ENCODE results near the gene FOXK1. TPM values are rescaled to one million over a fixed set of nuclear protein-coding genes. Genes with fewer than 3 reads are reported as not detected.

FOXK1 gene
- total RNA-seq, 1 experiment from 2014 or later: 50.8 TPM

DNA sequence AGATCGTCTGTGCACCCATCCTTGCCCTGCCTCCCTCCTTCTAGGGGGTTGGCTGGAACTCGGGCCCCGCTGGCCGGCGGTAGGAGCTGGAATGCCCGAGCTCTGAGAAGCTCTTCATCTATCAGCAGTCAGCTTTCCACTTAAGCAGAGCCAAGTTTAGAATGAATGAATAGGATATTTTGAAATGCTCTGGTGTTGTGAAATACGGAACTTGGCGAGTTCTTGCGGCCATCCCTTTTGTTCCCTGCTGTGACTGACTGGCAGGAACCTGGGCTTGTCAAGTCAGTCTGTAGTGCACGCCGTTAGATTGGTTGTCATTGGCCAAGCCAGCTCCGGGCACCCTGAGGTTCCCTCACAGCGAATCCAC, 33.3 kb downstream of the FOXK1 start:
- POLR2A ChIA-PET: interaction anchor here (0.5 kb wide), 1 partner anchor 9 kb away, joined by 4 read pairs; no protein-coding TSS in a partner anchor
- BruUV-seq (replicated peaks): no TSS peak
- Mint-ChIP-seq H3K36me3 (ENCODE audit: insufficient read depth, unreplicated experiment) (peaks cover 46% of the 10 kb centered on the region), H3K9me3 (ENCODE audit: unreplicated experiment) (no peaks in the 10 kb centered on the region), H3K27me3 (ENCODE audit: insufficient read depth, unreplicated experiment) (no peaks in the 10 kb centered on the region), H3K4me3 (ENCODE audit: unreplicated experiment) (no peak overlapping the region), H3K27ac (ENCODE audit: unreplicated experiment) (no peak overlapping the region), H3K4me1 (ENCODE audit: low read depth, unreplicated experiment) (peaks cover 12% of the 10 kb centered on the region)
- Histone ChIP-seq H3K27me3 (replicated peaks; ENCODE audit: control insufficient read depth, insufficient read depth, low read length) (no peaks in the 10 kb centered on the region), H3K9me3 (no peaks in the 10 kb centered on the region), H3K4me3 (ENCODE audit: low read depth, low read length) (no peak overlapping the region), H3K4me1 (peaks cover 7% of the 10 kb centered on the region; the same call in 1 of the 2 replicates), H3K36me3 (ENCODE audit: control insufficient read depth, insufficient read depth, low read length) (peaks cover 1% of the 10 kb centered on the region; the same call in 1 of the 2 replicates)
- TF ChIP-seq, protein P1, sequence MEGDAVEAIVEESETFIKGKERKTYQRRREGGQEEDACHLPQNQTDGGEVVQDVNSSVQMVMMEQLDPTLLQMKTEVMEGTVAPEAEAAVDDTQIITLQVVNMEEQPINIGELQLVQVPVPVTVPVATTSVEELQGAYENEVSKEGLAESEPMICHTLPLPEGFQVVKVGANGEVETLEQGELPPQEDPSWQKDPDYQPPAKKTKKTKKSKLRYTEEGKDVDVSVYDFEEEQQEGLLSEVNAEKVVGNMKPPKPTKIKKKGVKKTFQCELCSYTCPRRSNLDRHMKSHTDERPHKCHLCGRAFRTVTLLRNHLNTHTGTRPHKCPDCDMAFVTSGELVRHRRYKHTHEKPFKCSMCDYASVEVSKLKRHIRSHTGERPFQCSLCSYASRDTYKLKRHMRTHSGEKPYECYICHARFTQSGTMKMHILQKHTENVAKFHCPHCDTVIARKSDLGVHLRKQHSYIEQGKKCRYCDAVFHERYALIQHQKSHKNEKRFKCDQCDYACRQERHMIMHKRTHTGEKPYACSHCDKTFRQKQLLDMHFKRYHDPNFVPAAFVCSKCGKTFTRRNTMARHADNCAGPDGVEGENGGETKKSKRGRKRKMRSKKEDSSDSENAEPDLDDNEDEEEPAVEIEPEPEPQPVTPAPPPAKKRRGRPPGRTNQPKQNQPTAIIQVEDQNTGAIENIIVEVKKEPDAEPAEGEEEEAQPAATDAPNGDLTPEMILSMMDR (IDR thresholded peaks at IDR 0.05; ENCODE audit: insufficient read depth in 1 of 2, low read depth in 1 of 2, low read length in 1 of 2, severe bottlenecking in 1 of 2, unreplicated experiment in 1 of 2): no peak
- intact Hi-C loops (cut with micrococcal nuclease; ENCODE audit: unreplicated experiment): no loop called here
- CTCF ChIA-PET: no interaction called here
- DNase-seq: no peak

DNA sequence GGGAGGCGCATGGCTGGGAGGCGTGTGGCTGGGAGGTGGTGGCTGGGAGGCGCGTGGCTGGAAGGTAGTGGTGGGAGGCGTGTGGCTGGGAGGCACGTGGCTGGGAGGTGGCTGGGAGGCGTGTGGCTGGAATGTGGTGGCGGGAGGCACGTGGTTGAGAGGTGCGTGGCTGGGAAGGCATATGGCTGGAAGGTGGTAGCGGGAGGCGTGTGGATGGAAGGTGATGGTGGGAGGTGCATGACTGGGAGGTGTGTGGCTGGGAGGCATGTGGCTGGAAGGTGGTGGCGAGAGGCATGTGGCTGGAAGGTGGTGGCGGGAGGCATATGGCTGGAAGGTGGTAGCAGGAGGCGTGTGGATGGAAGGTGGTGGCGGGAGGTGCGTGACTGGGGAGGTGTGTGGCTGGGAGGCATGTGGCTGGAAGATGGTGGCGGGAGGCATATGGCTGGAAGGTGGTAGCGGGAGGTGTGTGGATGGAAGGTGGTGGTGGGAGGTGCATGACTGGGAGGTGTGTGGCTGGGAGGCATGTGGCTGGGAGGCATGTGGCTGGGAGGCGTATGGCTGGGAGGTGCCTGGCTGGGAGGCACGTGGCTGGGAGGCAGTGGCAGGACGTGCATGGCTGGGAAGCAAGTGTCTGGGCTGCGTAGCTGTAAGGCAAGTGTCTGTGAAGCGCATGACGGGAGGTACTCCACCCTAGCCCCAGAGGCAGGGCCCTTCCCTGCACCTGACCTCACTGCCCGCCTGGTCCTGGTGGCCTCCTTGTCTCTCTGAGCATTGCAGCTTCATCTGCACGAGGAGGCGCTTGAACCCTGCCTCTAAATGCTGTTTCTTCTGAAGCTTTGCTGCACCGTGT, 35.1 kb downstream of the FOXK1 start:
- no peaks in the 10 kb centered on the region for H3K9me3 Mint-ChIP-seq (ENCODE audit: unreplicated experiment)
- ChIA-PET CTCF (no interaction called here), POLR2A (no interaction called here)
- no peak overlapping the region for H3K4me3 Mint-ChIP-seq (ENCODE audit: unreplicated experiment)
- DNase-seq: no peak
- peaks cover 40% of the 10 kb centered on the region for H3K36me3 Mint-ChIP-seq (ENCODE audit: insufficient read depth, unreplicated experiment)
- TF ChIP-seq, protein P1 (IDR thresholded peaks at IDR 0.05; ENCODE audit: insufficient read depth in 1 of 2, low read depth in 1 of 2, low read length in 1 of 2, severe bottlenecking in 1 of 2, unreplicated experiment in 1 of 2): no peak
- Histone ChIP-seq H3K4me1 (peaks cover 4% of the 10 kb centered on the region; the same call in 1 of the 2 replicates), H3K27me3 (replicated peaks; ENCODE audit: control insufficient read depth, insufficient read depth, low read length) (no peaks in the 10 kb centered on the region), H3K9me3 (no peaks in the 10 kb centered on the region), H3K36me3 (ENCODE audit: control insufficient read depth, insufficient read depth, low read length) (no peaks in the 10 kb centered on the region; the same call in 1 of the 2 replicates), H3K4me3 (ENCODE audit: low read depth, low read length) (no peak overlapping the region)
- intact Hi-C loops (cut with micrococcal nuclease; ENCODE audit: unreplicated experiment): no loop called here
- H3K27ac Mint-ChIP-seq (ENCODE audit: unreplicated experiment): no peak overlapping the region
- BruUV-seq (replicated peaks): no TSS peak
- peaks cover 7% of the 10 kb centered on the region for H3K4me1 Mint-ChIP-seq (ENCODE audit: low read depth, unreplicated experiment)
- H3K27me3 Mint-ChIP-seq (ENCODE audit: insufficient read depth, unreplicated experiment): no peaks in the 10 kb centered on the region

DNA sequence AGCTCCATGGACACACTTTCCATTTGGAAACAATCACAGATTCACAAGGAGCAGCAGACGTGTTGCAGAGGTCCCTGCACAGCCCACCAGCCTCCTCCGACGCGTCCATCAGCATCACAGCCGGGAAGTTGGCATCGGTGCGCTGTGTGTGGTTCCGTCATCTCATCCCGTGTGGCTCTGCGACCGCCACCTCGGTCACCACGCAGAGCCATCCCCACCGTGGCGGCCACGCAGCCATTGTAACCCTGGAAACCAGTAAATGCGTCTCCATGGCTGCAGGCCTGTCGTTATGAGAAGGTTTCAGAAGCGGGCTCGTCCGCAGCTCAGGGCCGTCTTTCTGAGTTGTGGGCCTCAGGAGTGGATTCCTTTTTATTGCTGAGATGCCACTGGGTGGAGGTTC, 36.0 kb downstream of the FOXK1 start:
- CTCF ChIA-PET: no interaction called here
- H3K4me1 Mint-ChIP-seq (ENCODE audit: low read depth, unreplicated experiment): peaks cover 7% of the 10 kb centered on the region
- POLR2A ChIA-PET: no interaction called here
- intact Hi-C loops (cut with micrococcal nuclease; ENCODE audit: unreplicated experiment): no loop called here
- peaks cover 47% of the 10 kb centered on the region for H3K36me3 Mint-ChIP-seq (ENCODE audit: insufficient read depth, unreplicated experiment)
- H3K27me3 Mint-ChIP-seq (ENCODE audit: insufficient read depth, unreplicated experiment): no peaks in the 10 kb centered on the region
- H3K4me3 Mint-ChIP-seq (ENCODE audit: unreplicated experiment): no peak overlapping the region
- no peaks in the 10 kb centered on the region for H3K9me3 ChIP-seq
- no peak for DNase-seq
- no peak overlapping the region for H3K27ac Mint-ChIP-seq (ENCODE audit: unreplicated experiment)
- TF ChIP-seq, protein P1 (IDR thresholded peaks at IDR 0.05; ENCODE audit: insufficient read depth in 1 of 2, low read depth in 1 of 2, low read length in 1 of 2, severe bottlenecking in 1 of 2, unreplicated experiment in 1 of 2): no peak
- no peak overlapping the region for H3K4me3 ChIP-seq (ENCODE audit: low read depth, low read length)
- H3K9me3 Mint-ChIP-seq (ENCODE audit: unreplicated experiment): no peaks in the 10 kb centered on the region
- no TSS peak for BruUV-seq (replicated peaks)
- no peaks in the 10 kb centered on the region; the same call in 1 of the 2 replicates for H3K36me3 ChIP-seq (ENCODE audit: control insufficient read depth, insufficient read depth, low read length)
- H3K4me1 ChIP-seq: no peaks in the 10 kb centered on the region
- H3K27me3 ChIP-seq (replicated peaks; ENCODE audit: control insufficient read depth, insufficient read depth, low read length): no peaks in the 10 kb centered on the region

Data from Caco-2 (cell line).